ENCODE measurements around the gene NUP93.

- TF ChIP-seq ZNF274 (IDR thresholded peaks at IDR 0.05; ENCODE audit: low read depth, low read length) (no peak), SUZ12 (IDR thresholded peaks at IDR 0.05; ENCODE audit: extremely low read depth, insufficient read depth, insufficient read length) (no peak), YY1 (IDR thresholded peaks at IDR 0.05; ENCODE audit: insufficient read depth, insufficient read length) (no peak)
Observed at GRCh38 chr16:56724191-56724590, 5.7 kb upstream of the NUP93 start.
